ENCODE data around the gene RAB44.
"Not testable (repeated sequence)": the region's sequence is repeated elsewhere in the genome, so short reads cannot be mapped to it uniquely, and the experiment has no call there.

RAB44 gene

GRCh38 chr6:36697481-36697903 lies at the start of gene RAB44:
RAB44 (plus strand) TSS chr6:36697826; CDS start chr6:36704236, 6,410 bp downstream.
- DNase-seq (ENCODE audit: low read depth in 2 of 2), result no peak

- no peak for DNase-seq (ENCODE audit: low read depth in 2 of 2)
Measured at GRCh38 chr6:36649086-36649485, 48.5 kb upstream of the RAB44 start.

- DNase-seq (ENCODE audit: low read depth in 2 of 2), result no peak
Measured at GRCh38 chr6:36649701-36650484, 47.7 kb upstream of the RAB44 start.

GRCh38 chr6:36650848-36651478 lies 46.7 kb upstream of the RAB44 start:
- DNase-seq (ENCODE audit: low read depth in 2 of 2), result no peak

GRCh38 chr6:36651659-36652379 lies 45.8 kb upstream of the RAB44 start:
- DNase-seq (ENCODE audit: low read depth in 2 of 2), result no peak

GRCh38 chr6:36654469-36654868 lies 43.2 kb upstream of the RAB44 start:
- DNase-seq (ENCODE audit: low read depth in 2 of 2), result not testable (repeated sequence)

- DNase-seq (ENCODE audit: low read depth in 2 of 2), result no peak
Measured at GRCh38 chr6:36655085-36655724, 42.4 kb upstream of the RAB44 start.

GRCh38 chr6:36656441-36656840 lies 41.2 kb upstream of the RAB44 start:
- no peak for DNase-seq (ENCODE audit: low read depth in 2 of 2)

GRCh38 chr6:36657271-36657670 lies 40.4 kb upstream of the RAB44 start:
- DNase-seq (ENCODE audit: low read depth in 2 of 2), result no peak

- DNase-seq (ENCODE audit: low read depth in 2 of 2), result no peak
Measured at GRCh38 chr6:36657942-36658544, 39.6 kb upstream of the RAB44 start.

- DNase-seq (ENCODE audit: low read depth in 2 of 2), result no peak
Measured at GRCh38 chr6:36659271-36659670, 38.4 kb upstream of the RAB44 start.

GRCh38 chr6:36660771-36661471 lies 36.7 kb upstream of the RAB44 start:
- DNase-seq (ENCODE audit: low read depth in 2 of 2), result no peak

- DNase-seq (ENCODE audit: low read depth in 2 of 2), result no peak
Measured at GRCh38 chr6:36662380-36662779, 35.2 kb upstream of the RAB44 start.

- no peak for DNase-seq (ENCODE audit: low read depth in 2 of 2)
Measured at GRCh38 chr6:36662827-36663256, 34.8 kb upstream of the RAB44 start.

GRCh38 chr6:36663504-36664446 lies 33.9 kb upstream of the RAB44 start:
- no peak for DNase-seq (ENCODE audit: low read depth in 2 of 2)

- no peak for DNase-seq (ENCODE audit: low read depth in 2 of 2)
Measured at GRCh38 chr6:36665180-36665579, 32.4 kb upstream of the RAB44 start.

GRCh38 chr6:36666287-36666686 lies 31.3 kb upstream of the RAB44 start:
- DNase-seq (ENCODE audit: low read depth in 2 of 2), result no peak

GRCh38 chr6:36666826-36667591 lies 30.6 kb upstream of the RAB44 start:
- DNase-seq (ENCODE audit: low read depth in 2 of 2), result no peak

GRCh38 chr6:36668591-36668990 lies 29.0 kb upstream of the RAB44 start:
- no peak for DNase-seq (ENCODE audit: low read depth in 2 of 2)

Measured in stimulated activated CD8-positive, alpha-beta memory T cell treated with anti-CD3 and anti-CD28 coated beads, Interleukin-2, amount 100 ng/mL, for 48 hours (primary cell).